Effector CD8-positive, alpha-beta T cell (primary cell): ENCODE data around the gene CHERP.
"Not testable (repeated sequence)": the region's sequence is repeated elsewhere in the genome, so short reads cannot be mapped to it uniquely, and the experiment has no call there.

ENCODE experiments used
- DNase-seq: peaks from one replicate; lab custom pipeline; 2025; lab: John Stamatoyannopoulos, UW

CHERP gene

GRCh38 chr19:16520074-16520973 lies 21.9 kb downstream of the CHERP start:
- DNase-seq = no peak

- no peak for DNase-seq
These were observed 23.0 kb downstream of the CHERP start for GRCh38 chr19:16519230-16519687.

GRCh38 chr19:16518483-16519229 lies 23.6 kb downstream of the CHERP start:
- no peak for DNase-seq

GRCh38 chr19:16518061-16518460 lies 24.2 kb downstream of the CHERP start:
- no peak for DNase-seq

- no peak for DNase-seq
These were observed 25.2 kb downstream of the CHERP start for GRCh38 chr19:16516923-16517610.

- no peak for DNase-seq
These were observed 25.9 kb downstream of the CHERP start for GRCh38 chr19:16516381-16516780.

GRCh38 chr19:16514383-16515019 lies 27.7 kb downstream of the CHERP start:
- no peak for DNase-seq

GRCh38 chr19:16512611-16513010 lies 29.6 kb downstream of the CHERP start:
- DNase-seq = not testable (repeated sequence)

- no peak for DNase-seq
These were observed 32.8 kb downstream of the CHERP start for GRCh38 chr19:16509141-16510061.

GRCh38 chr19:16508546-16508945 lies 33.7 kb downstream of the CHERP start:
- no peak for DNase-seq

- DNase-seq = no peak
These were observed 35.3 kb downstream of the CHERP start for GRCh38 chr19:16506961-16507360.

GRCh38 chr19:16506161-16506560 lies 36.1 kb downstream of the CHERP start:
- DNase-seq = not testable (repeated sequence)

- no peak for DNase-seq
These were observed 38.0 kb downstream of the CHERP start for GRCh38 chr19:16504271-16504670.

GRCh38 chr19:16497837-16498236 lies 44.4 kb downstream of the CHERP start:
- DNase-seq = no peak

GRCh38 chr19:16497042-16497441 lies 45.2 kb downstream of the CHERP start:
- no peak for DNase-seq

- DNase-seq = no peak
These were observed 45.6 kb downstream of the CHERP start for GRCh38 chr19:16496613-16496983.

- peak; percentile 94 for DNase-seq
These were observed 46.1 kb downstream of the CHERP start, which contains the start of the genes C19orf44 and CALR3 for GRCh38 chr19:16495982-16496612. Gene C19orf44 (plus strand): TSS chr19:16496394. CDS start chr19:16500793, 4,399 bp downstream. Gene CALR3 (minus strand): TSS chr19:16496167. CDS start chr19:16496129, 38 bp downstream.

GRCh38 chr19:16486476-16486875 lies 55.8 kb downstream of the CHERP start:
- DNase-seq = not testable (repeated sequence)

- no peak for DNase-seq
These were observed 59.5 kb downstream of the CHERP start for GRCh38 chr19:16482745-16483144.

GRCh38 chr19:16477311-16477710 lies 64.9 kb downstream of the CHERP start:
- no peak for DNase-seq
